ENCODE measurements around the gene ARF6. TPM values are rescaled to one million over a fixed set of nuclear protein-coding genes. Genes with fewer than 3 reads are reported as not detected.

ARF6 gene
- 58.1 and 58.8 TPM in 2 replicates for total RNA-seq (2022)
- percentile 98 among the genes with signal in this experiment for Bru-seq, nascent RNA
- percentile 100 among the genes with signal in this experiment for BruChase-seq, experiment 1, labeled RNA remaining after a 2-hour chase
- percentile 98 among the genes with signal in this experiment for BruChase-seq, experiment 2, labeled RNA remaining after a 6-hour chase
- long read RNA-seq, transcript ARF6-201 (2 exons, 3,865 nt), result major isoform, 414 of 514 reads
- long read RNA-seq, partial matches to known transcripts, result 0 of 514 reads
- long read RNA-seq, other reads (novel, unspliced or antisense), result 100 of 514 reads

- Histone ChIP-seq H3K4me1 (peaks cover 18% of the 10 kb centered on the region), H3K27me3 (replicated peaks; ENCODE audit: control insufficient read depth, insufficient read depth, low read length) (no peaks in the 10 kb centered on the region), H3K9me3 (no peaks in the 10 kb centered on the region), H3K36me3 (ENCODE audit: control insufficient read depth, insufficient read depth, low read length) (no peaks in the 10 kb centered on the region), H3K4me3 (ENCODE audit: low read depth, low read length) (peak within 1 kb of the TSS; percentile 84)
- ChIA-PET CTCF (interaction anchor here (0.5 to 1.0 kb wide), 6 partner anchors 53 to 776 kb away, joined by 3 to 13 read pairs (median 3); partner anchors contain the start of gene SAV1), POLR2A (interaction anchor here (0.6 to 1.8 kb wide), 10 partner anchors 25 to 198 kb away, joined by 3 to 13 read pairs (median 4); partner anchors contain the start of gene NEMF)
- peak within 1 kb of the TSS; percentile 98 for H3K27ac Mint-ChIP-seq (ENCODE audit: unreplicated experiment)
- TF ChIP-seq CTCF (IDR thresholded peaks at IDR 0.05; ENCODE audit: insufficient read depth in 1 of 2, low read depth in 1 of 2, low read length in 1 of 2, severe bottlenecking in 1 of 2, unreplicated experiment in 1 of 2), result no peak
- H3K36me3 Mint-ChIP-seq (ENCODE audit: insufficient read depth, unreplicated experiment), result peaks cover 53% of the 10 kb centered on the region
- no peaks in the 10 kb centered on the region for H3K27me3 Mint-ChIP-seq (ENCODE audit: insufficient read depth, unreplicated experiment)
- intact Hi-C loops (cut with micrococcal nuclease; ENCODE audit: unreplicated experiment), result loop anchor here (1.0 to 10.0 kb wide), 7 partner anchors 24 to 212 kb away; no protein-coding TSS in a partner anchor
- peak; percentile 98 to 99 for DNase-seq
- peak within 1 kb of the TSS; percentile 91 for H3K4me3 Mint-ChIP-seq (ENCODE audit: unreplicated experiment)
- no peaks in the 10 kb centered on the region for H3K9me3 Mint-ChIP-seq (ENCODE audit: unreplicated experiment)
- peaks cover 32% of the 10 kb centered on the region for H3K4me1 Mint-ChIP-seq (ENCODE audit: low read depth, unreplicated experiment)
- BruUV-seq (replicated peaks), result no TSS peak
Measured at GRCh38 chr14:49892636-49893308, at the start of gene ARF6. ARF6 (plus strand) TSS chr14:49893082; CDS start chr14:49893737, 655 bp downstream.

GRCh38 chr14:49849213-49849847 is 43.6 kb upstream of the ARF6 start:
- CTCF ChIA-PET, result no interaction called here

More at GRCh38 chr14:49849213-49849847, 43.6 kb upstream of the ARF6 start:
- no peaks in the 10 kb centered on the region for H3K27me3 ChIP-seq (replicated peaks; ENCODE audit: control insufficient read depth, insufficient read depth, low read length)
- POLR2A ChIA-PET, result no interaction called here
- H3K27me3 Mint-ChIP-seq (ENCODE audit: insufficient read depth, unreplicated experiment), result no peaks in the 10 kb centered on the region
- no peak for DNase-seq
- peaks cover 6% of the 10 kb centered on the region for H3K4me1 Mint-ChIP-seq (ENCODE audit: low read depth, unreplicated experiment)
- H3K36me3 ChIP-seq (ENCODE audit: control insufficient read depth, insufficient read depth, low read length), result peaks cover 4% of the 10 kb centered on the region
- BruUV-seq (replicated peaks), result no TSS peak
- H3K27ac Mint-ChIP-seq (ENCODE audit: unreplicated experiment), result no peak overlapping the region
- H3K9me3 ChIP-seq, result no peaks in the 10 kb centered on the region; the same call in 1 of the 2 replicates
- intact Hi-C loops (cut with micrococcal nuclease; ENCODE audit: unreplicated experiment), result no loop called here
- H3K36me3 Mint-ChIP-seq (ENCODE audit: insufficient read depth, unreplicated experiment), result peaks cover 54% of the 10 kb centered on the region
- H3K9me3 Mint-ChIP-seq (ENCODE audit: unreplicated experiment), result no peaks in the 10 kb centered on the region
- H3K4me1 ChIP-seq, result peaks cover 9% of the 10 kb centered on the region; the same call in 1 of the 2 replicates
- no peak for TF ChIP-seq CTCF (IDR thresholded peaks at IDR 0.05; ENCODE audit: insufficient read depth in 1 of 2, low read depth in 1 of 2, low read length in 1 of 2, severe bottlenecking in 1 of 2, unreplicated experiment in 1 of 2)
- H3K4me3 Mint-ChIP-seq (ENCODE audit: unreplicated experiment), result no peak overlapping the region
- H3K4me3 ChIP-seq (ENCODE audit: low read depth, low read length), result no peak overlapping the region
